PC-3 (cell line): Measurements from ENCODE around the gene RAG2. TPM values are rescaled to one million over a fixed set of nuclear protein-coding genes. Genes with fewer than 3 reads are reported as not detected.

Experiments used
- ATAC-seq: fragments of 200-7000 bp; cut with Tn5 transposase; 2 replicates; pipeline ENCODE4 v1.9.1; 2020; ENCODE audit warnings: mild to moderate bottlenecking, moderate library complexity
- BruUV-seq: library from RNA; stranded (reverse); fragments of 400-500 nt; replicated peaks from 2 replicates; lab custom pipeline; 2021; lab: Mats Ljungman, UMichigan
- CTCF ChIA-PET: fragments of 300-600 bp; sonication (Branson Sonifier 250); formaldehyde crosslinking; loops from one replicate; lab custom pipeline; 2022; ENCODE audit warnings: antibody characterized with exemption; lab: Charles Lee
- POLR2A ChIA-PET: fragments of 300-600 bp; sonication (Branson Sonifier 250); formaldehyde crosslinking; loops from one replicate; lab custom pipeline; 2022; ENCODE audit warnings: antibody characterized with exemption; ENCODE audit not compliant: unreplicated experiment; lab: Charles Lee
- DNase-seq: peaks from one replicate; pipeline ENCODE4 v3.0.0-alpha.2; 2015
- H2AFZ ChIP-seq: fragments of 300-600 bp; sonication (generic); 2 replicates; pipeline ENCODE4 v1.6.0; 2016; ENCODE audit warnings: antibody characterized with exemption, low read length
- H3F3A ChIP-seq: fragments of 300-600 bp; sonication (generic); one replicate; pipeline ENCODE4 v1.6.0; 2017; ENCODE audit warnings: antibody characterized with exemption, low read length, control low read depth, mild to moderate bottlenecking; ENCODE audit not compliant: unreplicated experiment
- H3K27ac ChIP-seq: fragments of 300-600 bp; sonication (generic); 2 replicates; pipeline ENCODE4 v1.5.1; 2016; ENCODE audit warnings: mild to moderate bottlenecking, low read length
- H3K27me3 ChIP-seq: fragments of 300-600 bp; sonication (generic); 2 replicates; pipeline ENCODE4 v1.6.1; 2016; ENCODE audit warnings: low read length, mixed read lengths
- H3K36me3 ChIP-seq: fragments of 300-600 bp; sonication (generic); 2 replicates; pipeline ENCODE4 v1.6.1; 2016; ENCODE audit warnings: low read depth, mixed run types, low read length, mixed read lengths
- H3K4me1 ChIP-seq: fragments of 300-600 bp; sonication (generic); 2 replicates; pipeline ENCODE4 v1.5.1; 2016; ENCODE audit warnings: low read length; ENCODE audit not compliant: insufficient read depth
- H3K4me2 ChIP-seq: fragments of 300-600 bp; sonication (generic); 2 replicates; pipeline ENCODE4 v1.6.0; 2016; ENCODE audit warnings: low read length
- H3K4me3 ChIP-seq: fragments of 300-600 bp; sonication (generic); 2 replicates; pipeline ENCODE4 v1.5.1; 2016; ENCODE audit warnings: mild to moderate bottlenecking, low read length, mixed read lengths
- H3K79me2 ChIP-seq: fragments of 300-600 bp; sonication (generic); 2 replicates; pipeline ENCODE4 v1.6.1; 2017; ENCODE audit warnings: low read length, mixed read lengths
- H3K9ac ChIP-seq: fragments of 300-600 bp; sonication (generic); 2 replicates; pipeline ENCODE4 v1.6.0; 2016; ENCODE audit warnings: mild to moderate bottlenecking, low read length
- H3K9me2 ChIP-seq: fragments of 300-600 bp; sonication (generic); replicated peaks from 2 replicates; pipeline ENCODE4 v1.6.1; 2016; ENCODE audit warnings: mixed run types, low read length, mixed read lengths
- H3K9me3 ChIP-seq: fragments of 300-600 bp; sonication (generic); 2 replicates; pipeline ENCODE4 v1.6.1; 2016; ENCODE audit warnings: low read length, mixed read lengths
- H4K20me1 ChIP-seq: fragments of 300-600 bp; sonication (generic); 2 replicates; pipeline ENCODE4 v1.6.1; 2016; ENCODE audit warnings: low read length, mixed read lengths
- CTCF ChIP-seq: fragments of 300-600 bp; sonication (generic); conservative IDR thresholded peaks from 2 replicates; pipeline ENCODE4 v1.5.1; 2017; ENCODE audit warnings: antibody characterized with exemption, low read depth, mild to moderate bottlenecking, low read length
- EZH2 ChIP-seq: fragments of 300-600 bp; sonication (generic); IDR thresholded peaks from one replicate; pipeline ENCODE4 v1.6.1; 2017; ENCODE audit warnings: antibody characterized with exemption, mild to moderate bottlenecking, low read length; ENCODE audit not compliant: unreplicated experiment
- EZH2phosphoT487 ChIP-seq: fragments of 300-600 bp; sonication (generic); IDR thresholded peaks from 2 replicates; pipeline ENCODE4 v1.6.1; 2018; ENCODE audit warnings: mild to moderate bottlenecking, antibody characterized with exemption, low read length, borderline replicate concordance
- intact Hi-C: fragments of 100-400 bp; cut with micrococcal nuclease; formaldehyde crosslinking; loops from 2 replicates; pipeline ENCODE4 v1.9.0; 2023
- total RNA-seq: library from RNA; depleted of rRNA; stranded (reverse); fragments of >200 nt; gene quantifications from 2 replicates; pipeline ENCODE4 v1.2.3, GENCODE V29; 2014

The RAG2 gene
- total RNA-seq, 1 experiment from 2014 or later = not detected

GRCh38 chr11:36609383-36609782 lies 11.3 kb upstream of the RAG2 start:
- no peak overlapping the region for H3K27ac ChIP-seq
- no peaks in the 10 kb centered on the region for H3K36me3 ChIP-seq
- no peaks in the 10 kb centered on the region for H3K79me2 ChIP-seq
- no peaks in the 10 kb centered on the region for H3F3A ChIP-seq
- H3K4me1 ChIP-seq = peaks cover 9% of the 10 kb centered on the region; the same call in 1 of the 2 replicates
- ChIA-PET POLR2A (no interaction called here), CTCF (interaction anchor here (1.0 kb wide), 1 partner anchor 45 kb away, joined by 4 read pairs; no protein-coding TSS in a partner anchor)
- BruUV-seq = no TSS peak
- no peak overlapping the region for H3K4me2 ChIP-seq
- H4K20me1 ChIP-seq = no peaks in the 10 kb centered on the region
- DNase-seq (no peak), ATAC-seq (no peak)
- H3K9me3 ChIP-seq = no peaks in the 10 kb centered on the region
- no peaks in the 10 kb centered on the region for H3K27me3 ChIP-seq
- H2AFZ ChIP-seq = no peak overlapping the region
- TF ChIP-seq EZH2 = no peak
- TF ChIP-seq EZH2phosphoT487 = no peak
- TF ChIP-seq CTCF = no peak
- no peak overlapping the region for H3K9ac ChIP-seq
- no peaks in the 10 kb centered on the region for H3K9me2 ChIP-seq
- no peak overlapping the region for H3K4me3 ChIP-seq
- intact Hi-C loops = no loop called here

- H3K27me3 ChIP-seq = no peaks in the 10 kb centered on the region
- H3K9ac ChIP-seq = no peak overlapping the region
- no peaks in the 10 kb centered on the region for H3K79me2 ChIP-seq
- no peaks in the 10 kb centered on the region for H4K20me1 ChIP-seq
- no peaks in the 10 kb centered on the region for H3F3A ChIP-seq
- H3K4me3 ChIP-seq = no peak overlapping the region
- intact Hi-C loops = no loop called here
- no TSS peak for BruUV-seq
- H3K9me2 ChIP-seq = no peaks in the 10 kb centered on the region
- H3K27ac ChIP-seq = no peak overlapping the region
- TF ChIP-seq CTCF (no peak), EZH2 (no peak), EZH2phosphoT487 (no peak)
- H3K4me2 ChIP-seq = no peak overlapping the region
- CTCF ChIA-PET = interaction anchor here (1.0 kb wide), 1 partner anchor 44 kb away, joined by 4 read pairs; no protein-coding TSS in a partner anchor
- H3K9me3 ChIP-seq = no peaks in the 10 kb centered on the region
- H3K36me3 ChIP-seq = no peaks in the 10 kb centered on the region
- DNase-seq (peak; percentile 57), ATAC-seq (peak; percentile 97)
- H3K4me1 ChIP-seq = peaks cover 9% of the 10 kb centered on the region; the same call in 1 of the 2 replicates
- POLR2A ChIA-PET = interaction anchor here (0.6 kb wide), 1 partner anchor 38 kb away, joined by 5 read pairs; no protein-coding TSS in a partner anchor
- no peak overlapping the region for H2AFZ ChIP-seq
These were observed 10.6 kb upstream of the RAG2 start for GRCh38 chr11:36608491-36609199.
